ENCODE data around the gene LOXL1.
A peak's percentile ranks its signal among the peaks of the same experiment; 100 is the strongest.
"Not testable (repeated sequence)": the region's sequence is repeated elsewhere in the genome, so short reads cannot be mapped to it uniquely, and the experiment has no call there.

Gene LOXL1

DNA sequence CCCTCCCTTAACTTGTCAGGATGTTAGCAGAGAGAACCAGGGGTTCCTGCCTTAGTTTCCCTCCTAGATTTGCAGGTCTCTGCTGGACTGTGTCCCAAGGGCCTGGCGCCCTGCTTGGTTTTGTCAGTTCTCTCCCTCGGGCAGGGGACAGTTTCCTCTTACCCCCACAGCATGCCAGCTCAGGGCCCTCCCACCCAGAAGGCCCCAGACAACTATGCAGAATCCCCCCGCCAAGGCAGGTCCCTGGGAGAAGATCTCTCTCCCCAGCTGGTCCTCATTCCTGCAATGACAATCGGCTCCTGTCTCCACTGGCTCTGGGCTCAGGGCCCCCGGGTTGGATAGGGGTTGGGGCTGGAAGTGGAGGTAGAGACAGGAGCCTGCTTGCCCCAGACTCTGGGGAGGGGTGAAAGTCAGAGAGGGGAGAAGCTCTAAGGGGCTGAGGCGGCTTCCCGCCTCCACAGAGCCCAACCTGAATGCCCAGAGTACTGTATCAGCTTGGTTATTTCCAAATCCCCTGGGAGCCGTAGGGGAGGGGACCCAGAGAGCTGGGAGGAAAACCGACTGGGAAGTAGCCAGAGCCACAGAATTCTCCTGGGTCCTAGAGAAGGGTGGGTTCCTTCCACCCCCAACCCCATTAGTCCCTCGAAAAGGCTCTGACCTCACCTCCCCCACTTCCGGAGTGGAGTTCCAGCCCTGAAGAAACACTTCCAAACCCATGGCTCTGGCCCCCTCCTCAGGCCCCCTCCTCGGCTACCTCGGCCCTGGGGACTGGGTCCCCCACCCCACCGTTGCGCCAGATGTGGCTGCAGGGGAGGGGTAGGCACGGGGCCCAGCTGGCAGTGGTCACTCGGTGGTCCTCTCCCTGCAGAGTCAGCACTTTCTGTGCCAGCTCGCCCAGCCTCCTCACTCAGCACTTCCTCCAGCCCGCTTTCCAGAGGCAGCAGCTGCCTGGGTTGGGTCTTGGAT is 3.8 kb upstream of the LOXL1 start:
- DNase-seq: no peak

DNA sequence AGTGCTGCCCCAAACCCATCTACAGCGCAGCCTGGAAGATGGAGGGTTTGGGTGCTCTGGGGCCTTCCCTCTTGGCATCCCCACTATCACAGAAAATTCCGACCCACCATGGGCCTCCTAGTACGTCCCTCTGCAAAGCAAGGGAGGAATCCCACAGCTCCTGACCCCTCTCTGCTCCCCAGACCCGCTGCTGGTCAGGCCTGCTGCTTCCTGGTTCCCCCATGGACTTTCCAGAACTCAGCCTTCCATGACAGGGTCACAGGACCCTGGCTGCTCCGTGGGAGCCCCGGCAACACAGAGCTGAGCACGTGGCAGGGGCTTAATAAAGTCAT is 3.1 kb upstream of the LOXL1 start:
- DNase-seq: no peak

DNA sequence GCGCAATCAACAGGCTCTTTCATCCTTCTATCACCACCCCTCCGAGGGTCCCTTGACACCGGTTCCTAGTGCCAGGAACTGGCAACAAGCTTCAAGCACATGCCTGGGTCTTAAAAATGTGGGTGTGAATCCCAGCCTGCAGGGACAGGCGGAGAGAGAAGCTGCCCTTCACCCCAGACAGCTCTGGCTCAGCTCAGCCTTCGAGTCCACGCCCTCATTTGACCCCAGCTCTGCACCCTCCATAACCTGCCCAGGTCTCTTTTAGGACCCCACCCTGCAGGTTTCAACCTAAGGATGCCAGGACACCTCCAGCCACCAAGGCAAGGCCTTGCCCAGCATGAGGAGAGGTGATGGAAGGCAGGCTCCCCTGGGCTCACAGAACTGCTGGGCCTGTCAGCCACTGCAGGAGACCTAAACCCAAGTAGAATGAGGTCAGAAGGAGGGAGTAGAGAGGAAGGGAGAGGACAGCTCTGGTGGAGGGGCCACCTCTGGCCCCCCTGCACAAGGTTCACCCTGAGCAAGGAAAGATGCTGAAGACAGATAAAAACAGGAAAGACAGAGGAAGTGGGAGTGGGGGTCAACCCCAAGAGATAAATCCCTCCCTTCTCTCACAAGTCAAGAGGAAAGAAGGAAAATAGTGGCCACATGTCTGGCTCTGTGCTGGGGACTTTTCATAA is 2.6 kb upstream of the LOXL1 start:
- DNase-seq: no peak

DNA sequence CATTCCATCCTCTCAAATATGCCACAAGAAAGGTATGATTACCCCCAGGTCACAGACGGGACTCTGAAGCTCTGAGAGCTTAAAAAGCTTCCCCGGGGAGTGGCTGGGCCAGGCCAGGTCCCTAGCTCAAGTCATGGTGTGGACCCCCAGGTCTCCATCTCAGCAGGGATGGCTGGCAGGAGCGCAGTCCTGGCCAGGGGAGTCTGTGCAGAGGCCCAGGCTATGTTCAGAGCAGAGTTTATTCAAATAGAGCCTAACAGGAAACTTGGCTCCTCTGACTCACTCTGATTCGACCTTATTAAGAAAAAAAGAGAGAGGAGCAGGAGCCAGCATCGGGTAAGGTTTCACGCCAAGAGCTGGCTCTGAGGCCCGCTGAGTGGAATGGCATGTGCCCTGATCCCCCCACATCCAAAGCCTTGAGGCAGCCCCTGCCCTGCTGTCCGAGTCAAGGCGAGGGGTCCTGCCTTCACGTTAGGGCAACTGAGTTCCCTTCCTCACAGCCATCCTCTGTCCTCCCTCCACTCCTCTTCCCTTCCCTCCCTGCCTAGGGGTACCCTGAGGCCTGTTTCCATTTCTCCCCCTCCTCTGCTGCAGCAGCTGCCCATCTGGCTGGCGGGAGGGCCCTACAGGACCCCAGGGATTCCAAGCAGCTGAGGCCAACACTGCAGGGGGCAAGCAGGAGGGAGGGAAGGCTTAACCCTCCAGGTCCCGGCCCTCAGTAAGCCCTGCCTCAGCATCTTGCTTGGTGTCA is 1.9 kb upstream of the LOXL1 start:
- peak; percentile 86 for DNase-seq

DNA sequence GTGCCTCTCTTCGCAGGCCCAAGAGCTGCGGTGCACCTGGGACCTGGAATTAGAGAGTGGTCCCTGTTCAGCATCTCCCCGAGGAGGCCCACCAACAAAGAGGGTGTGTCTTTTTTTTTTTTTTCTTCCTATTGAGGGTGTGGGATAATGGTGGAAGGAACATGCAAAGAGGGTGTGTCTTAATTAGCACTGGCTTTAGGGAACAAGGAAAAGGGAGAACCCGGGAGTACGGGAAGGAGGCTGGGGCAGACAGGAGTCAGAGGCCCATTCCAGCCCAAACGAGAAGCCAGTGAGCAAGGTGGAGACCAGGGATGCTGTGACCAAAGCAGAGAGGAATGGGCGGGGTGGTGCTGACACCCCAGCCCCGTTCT is 429 bp upstream of the LOXL1 start:
- no peak for DNase-seq

DNA sequence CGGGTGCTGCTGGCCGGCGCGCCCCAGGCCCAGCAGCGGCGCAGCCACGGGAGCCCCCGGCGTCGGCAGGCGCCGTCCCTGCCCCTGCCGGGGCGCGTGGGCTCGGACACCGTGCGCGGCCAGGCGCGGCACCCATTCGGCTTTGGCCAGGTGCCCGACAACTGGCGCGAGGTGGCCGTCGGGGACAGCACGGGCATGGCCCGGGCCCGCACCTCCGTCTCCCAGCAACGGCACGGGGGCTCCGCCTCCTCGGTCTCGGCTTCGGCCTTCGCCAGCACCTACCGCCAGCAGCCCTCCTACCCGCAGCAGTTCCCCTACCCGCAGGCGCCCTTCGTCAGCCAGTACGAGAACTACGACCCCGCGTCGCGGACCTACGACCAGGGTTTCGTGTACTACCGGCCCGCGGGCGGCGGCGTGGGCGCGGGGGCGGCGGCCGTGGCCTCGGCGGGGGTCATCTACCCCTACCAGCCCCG is 777 bp downstream of the LOXL1 start:
- no peak for DNase-seq

DNA sequence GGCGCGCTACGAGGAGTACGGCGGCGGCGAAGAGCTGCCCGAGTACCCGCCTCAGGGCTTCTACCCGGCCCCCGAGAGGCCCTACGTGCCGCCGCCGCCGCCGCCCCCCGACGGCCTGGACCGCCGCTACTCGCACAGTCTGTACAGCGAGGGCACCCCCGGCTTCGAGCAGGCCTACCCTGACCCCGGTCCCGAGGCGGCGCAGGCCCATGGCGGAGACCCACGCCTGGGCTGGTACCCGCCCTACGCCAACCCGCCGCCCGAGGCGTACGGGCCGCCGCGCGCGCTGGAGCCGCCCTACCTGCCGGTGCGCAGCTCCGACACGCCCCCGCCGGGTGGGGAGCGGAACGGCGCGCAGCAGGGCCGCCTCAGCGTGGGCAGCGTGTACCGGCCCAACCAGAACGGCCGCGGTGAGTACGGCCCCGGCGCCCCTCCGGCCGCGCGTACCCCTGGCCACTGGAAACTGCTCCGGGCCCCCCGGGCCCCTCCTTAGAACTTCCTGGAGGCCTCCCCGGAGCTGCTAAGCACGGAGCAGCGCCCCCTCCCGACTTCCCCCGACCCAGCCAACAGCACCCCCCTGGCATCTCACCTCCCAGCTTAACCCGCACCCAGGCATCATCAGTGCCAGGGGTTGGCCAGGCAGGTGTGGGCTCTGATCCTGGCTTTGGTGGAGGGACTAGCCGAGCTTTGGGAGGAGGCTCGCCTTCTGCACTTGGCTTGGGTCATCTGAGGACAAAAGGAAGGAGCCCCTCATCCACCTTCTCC is 1.4 kb downstream of the LOXL1 start:
- DNase-seq: peak; percentile 26

DNA sequence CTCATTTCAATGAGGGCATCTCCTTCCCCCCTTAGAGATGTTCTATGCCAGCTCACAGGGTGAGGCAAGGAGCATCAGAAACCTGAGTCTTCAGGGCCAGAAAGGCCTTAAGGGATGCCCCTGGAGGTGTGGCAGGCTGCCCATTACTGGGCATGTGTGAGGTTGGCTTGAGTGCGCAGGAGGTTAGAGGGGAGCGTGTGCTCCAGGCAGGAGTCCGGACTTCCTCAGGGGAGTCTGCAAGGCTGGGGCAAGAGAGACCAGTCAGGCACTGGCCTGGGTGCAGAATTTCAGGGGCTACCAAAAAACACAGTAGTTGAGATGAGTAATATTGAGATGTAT is 1.9 kb downstream of the LOXL1 start:
- DNase-seq: no peak

DNA sequence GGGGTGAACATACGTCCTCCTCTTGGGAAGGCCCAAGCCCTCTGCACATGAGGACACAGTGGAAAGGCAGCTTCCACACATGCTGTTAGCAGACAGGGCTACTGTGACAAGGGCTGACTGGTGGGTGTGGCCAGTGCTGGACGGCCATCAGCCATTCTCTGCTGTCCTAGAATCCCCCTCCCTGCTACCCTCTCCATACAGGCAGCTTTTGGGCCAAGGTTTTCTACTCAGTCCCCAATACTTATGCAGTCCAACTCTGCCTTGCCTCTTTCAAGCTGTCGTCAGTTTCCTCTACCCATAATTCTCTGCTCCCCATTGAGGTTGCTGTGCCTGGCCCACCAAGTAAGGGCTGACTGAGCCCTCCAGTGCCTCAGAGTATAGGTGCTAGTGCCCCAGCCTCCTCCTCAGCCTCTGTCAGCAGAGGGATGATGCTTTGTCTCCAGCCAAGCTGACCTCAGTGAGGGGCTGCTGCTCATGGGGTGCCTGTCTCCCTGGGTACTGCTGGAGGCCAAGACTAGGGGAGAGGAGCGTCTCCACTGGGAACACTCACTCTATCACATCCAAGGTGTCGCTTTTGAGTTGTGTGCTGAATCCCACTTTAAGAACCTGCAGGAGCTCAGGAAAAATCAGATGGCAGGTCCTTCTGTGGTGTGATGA is 2.8 kb downstream of the LOXL1 start:
- no peak for DNase-seq

DNA sequence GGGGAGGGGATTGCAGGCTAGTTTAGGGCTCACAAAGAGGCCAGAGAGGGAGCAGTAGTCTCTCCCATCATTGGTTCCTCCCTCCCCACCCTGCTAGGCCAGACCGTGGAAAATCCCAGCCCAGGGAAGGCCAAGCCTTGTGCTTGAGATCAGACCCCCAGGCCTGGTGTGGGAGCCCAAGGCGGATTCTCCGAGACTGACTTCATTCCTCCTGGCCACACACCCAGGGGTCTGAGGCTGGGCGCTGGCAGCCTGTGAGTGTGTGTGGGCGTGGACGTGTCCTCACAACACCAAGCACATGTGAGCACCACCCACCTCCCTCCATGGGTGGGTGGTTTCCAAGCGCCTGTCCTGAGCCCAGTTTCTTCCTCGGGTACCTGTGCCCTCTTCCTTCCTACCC is 4.1 kb downstream of the LOXL1 start:
- DNase-seq: no peak

DNA sequence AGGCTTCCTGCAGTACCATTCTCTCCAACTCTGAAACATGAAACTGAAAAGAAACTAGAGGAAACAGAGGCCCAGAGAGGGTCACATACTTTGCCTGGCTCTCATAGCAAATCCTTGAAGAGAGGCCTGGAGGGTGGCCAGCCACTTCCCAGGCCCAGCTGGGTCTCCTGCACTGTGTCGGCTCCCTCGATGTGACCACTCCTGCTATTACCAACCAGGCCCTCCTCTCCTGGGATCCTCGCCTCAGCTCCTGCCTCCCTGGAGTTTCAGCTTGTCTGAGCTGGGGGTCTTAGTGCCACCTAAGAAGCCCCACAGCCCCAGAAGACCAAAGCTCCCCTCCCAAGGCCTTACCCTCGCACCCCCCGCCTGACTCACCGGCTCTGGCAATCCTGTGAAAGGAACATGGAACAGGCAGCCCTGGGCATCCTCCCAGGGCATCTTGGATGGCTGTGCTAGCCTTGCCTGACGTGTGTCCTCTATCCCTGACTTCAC is 4.6 kb downstream of the LOXL1 start:
- DNase-seq: peak; percentile 12

DNA sequence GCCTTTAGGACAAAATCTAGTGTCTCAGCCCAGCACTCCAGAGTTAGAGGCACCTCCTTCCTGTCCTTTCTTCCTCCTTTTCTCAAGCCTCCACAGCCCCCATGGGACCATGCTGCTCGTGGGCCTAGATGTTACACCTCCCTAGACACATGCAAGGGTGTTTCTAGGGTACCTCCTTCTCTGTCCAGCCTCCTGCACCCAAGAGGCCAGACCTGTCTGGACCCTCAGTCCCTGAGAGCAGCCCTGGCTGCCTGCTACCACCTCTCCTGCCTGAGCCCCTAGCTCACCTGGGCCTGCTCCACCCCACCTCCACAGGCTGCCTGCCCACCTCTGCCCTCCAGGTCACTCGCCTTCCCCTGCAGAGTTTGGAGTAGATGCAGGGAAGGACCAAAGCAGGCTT is 5.2 kb downstream of the LOXL1 start:
- DNase-seq: no peak

DNA sequence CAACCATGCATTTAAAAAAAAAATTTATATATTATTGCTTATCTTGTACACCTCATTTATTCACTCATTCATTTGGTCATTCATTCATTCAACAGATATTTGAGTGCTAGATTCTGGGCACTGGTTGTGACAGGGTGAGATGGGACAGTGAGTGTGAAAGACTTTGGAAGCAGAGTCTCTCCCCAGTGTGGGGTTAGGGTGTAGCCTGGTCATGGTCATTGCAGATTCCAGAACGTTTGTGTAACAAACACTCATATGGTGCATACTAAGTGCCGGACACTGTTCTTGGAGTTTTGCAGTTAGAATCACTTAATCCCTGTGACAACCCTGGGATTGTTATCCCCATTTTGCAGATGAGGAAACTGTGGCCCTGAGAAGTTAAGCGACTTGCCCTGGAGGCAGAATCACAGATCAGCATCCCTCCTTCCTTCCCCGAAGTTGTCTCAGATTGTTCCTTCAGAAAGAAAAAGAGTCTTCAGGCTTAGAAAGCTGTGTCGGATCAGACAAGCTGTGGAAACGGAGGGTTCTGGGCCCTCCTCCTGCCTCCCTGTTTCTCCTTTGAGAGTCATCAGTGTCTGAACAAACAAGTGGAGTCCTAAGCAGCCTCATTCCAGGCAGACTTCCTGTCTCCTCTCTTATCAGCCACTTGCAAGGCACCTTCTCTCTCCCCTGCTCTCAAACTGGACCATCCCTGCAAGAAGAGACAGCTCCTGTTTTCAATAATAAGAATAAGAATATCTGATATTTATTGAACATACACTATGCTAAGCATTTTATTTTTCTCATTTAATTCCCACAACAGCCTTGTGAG is 6.3 kb downstream of the LOXL1 start:
- DNase-seq: no peak

DNA sequence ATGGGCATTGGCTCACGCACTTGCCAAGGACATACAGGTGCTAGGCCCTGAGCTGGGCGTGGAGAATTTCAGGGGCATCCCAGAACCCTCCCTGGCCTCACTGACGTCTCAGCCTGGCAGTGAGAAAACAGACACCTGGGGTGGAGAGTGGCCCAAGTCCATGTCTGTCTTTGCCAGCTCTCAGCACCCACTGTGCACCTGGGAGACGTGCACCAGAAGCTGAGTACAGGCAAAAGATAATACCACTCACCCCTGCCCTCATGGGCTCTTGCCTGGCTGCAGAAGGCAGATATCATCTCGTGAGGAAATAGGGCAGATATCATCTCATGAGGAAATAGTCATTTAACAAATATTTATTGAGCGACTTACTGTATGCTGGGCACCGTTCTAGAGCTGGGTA is 8.0 kb downstream of the LOXL1 start:
- no peak for DNase-seq

DNA sequence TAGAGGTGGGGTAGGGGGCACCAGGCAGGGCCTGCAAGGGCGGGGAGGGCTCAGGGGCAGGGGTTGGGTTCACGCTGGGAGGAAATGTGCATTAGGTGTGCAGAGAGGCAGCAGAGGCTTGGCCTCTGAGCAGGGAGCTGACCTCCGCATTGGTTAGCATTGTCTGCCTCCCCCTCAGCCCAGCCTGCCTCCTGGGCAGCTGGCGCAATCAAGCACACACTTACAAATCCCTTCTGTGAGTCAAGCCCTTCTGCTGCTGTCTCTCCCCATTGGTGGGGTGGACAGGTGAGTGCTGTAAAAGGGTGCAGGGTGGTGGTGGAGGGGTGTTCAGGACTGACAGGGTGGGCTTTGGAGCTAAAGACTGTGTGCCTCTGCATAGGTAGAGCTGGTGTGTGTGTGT is 9.3 kb downstream of the LOXL1 start:
- no peak for DNase-seq

DNA sequence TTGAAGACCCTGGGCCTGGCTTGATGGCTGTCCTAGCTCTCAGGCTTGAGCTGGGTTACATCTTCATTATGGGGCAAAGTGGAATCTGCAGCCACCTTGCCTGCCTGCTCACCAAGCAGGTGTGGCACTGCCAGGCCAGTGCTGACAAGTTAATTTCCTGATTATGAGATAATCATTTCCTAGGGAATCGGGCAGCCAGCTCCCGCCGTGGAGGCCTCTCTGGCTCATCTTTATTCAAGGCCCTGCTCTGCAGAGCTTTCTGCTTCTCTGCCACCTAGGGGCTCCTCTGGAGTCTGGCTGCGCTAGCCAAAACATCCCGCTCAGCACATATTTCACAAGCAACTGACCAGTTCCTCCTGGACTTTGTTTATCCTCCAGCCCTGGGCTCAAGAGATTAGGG is 9.9 kb downstream of the LOXL1 start:
- no peak for DNase-seq

DNA sequence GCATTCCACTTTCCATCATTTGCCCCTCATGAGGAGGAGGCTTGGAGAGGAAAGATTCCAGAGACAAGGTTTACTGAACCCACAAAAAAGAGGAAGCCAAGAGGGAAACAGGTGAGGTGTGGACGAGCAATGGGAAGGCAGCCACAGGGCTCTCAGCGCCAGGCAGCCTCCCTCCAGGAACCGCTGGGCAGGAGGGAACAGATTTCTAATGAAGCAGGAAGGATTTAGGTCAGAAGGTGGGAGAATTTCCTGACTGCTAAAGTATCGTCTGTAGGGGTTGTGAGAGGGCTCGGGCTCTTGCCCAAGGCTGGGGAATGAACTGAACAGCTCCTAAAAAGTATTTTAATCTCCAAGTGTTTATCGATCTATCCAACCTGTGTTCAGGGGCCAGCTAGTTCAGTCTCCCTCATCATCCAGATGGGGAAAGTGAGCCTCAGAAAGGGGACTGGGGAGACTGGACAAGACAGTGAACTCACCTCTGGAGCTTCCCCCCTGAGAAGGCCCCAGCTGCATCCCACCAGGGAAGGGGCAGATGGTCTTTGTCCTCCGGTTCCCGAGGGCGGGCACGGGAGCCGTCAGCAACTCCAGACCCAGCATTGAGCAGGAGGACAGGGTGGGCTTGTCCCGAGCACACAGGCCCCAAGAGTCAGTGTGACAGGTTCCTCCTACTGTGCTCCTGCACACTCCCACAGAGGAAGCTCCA is 10.5 kb downstream of the LOXL1 start:
- DNase-seq: no peak

DNA sequence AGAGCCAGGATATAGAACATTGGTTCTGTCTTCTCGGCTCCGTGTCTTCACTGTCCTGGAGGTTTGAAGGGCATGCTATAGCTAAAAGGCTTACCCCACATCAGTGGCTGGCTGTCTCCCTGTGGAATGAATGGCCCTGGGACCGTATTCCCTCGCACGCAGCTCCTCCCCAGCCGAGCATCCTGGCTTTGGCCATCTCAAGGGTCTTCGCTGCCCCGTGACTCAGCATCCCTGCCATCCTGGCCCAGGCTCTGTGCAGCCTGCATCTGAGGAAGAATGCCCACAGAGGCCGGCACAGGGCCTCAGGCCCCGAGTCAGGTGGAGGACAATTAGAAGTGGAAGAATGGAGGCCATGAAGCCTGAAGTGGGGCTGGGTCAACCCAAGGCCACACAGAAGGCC is 11.0 kb downstream of the LOXL1 start:
- no peak for DNase-seq

DNA sequence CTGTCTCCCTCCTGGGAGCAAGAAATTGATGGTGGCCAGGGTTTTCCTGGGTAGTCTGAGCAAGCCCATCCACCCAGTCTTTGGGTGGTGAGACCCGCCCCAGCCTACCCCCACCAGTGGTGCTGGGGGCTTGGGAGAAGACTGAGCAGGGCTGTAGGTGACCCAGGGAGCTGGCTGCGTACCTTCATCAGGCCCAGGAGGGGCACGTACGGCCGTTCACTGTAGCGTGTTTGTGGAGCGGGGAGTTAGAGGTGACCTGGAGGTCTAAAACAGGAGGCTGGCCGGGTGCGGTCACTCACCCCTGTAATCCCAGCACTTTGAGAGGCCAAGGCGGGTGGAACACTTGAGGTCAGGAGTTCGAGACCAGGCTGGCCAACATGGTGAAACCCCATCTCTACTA is 11.5 kb downstream of the LOXL1 start:
- no peak for DNase-seq

DNA sequence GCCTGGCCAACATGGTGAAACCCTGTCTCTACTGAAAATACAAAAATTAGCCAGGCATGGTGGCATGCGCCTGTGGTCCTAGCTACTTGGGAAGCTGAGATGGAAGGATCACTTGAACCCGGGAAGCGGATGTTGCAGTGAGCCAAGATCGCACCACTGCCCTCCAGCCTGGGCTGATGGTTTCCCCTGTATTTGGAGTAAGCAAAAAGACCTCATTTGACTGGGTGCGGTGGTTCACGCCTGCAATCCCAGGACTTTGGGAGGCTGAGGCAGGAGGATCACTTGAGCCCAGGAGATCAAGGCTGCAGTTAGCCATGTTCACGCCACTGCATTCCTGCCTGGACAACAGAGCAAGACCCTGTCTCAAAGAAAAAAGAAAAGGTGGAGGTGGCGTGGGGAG is 12.3 kb downstream of the LOXL1 start:
- not testable (repeated sequence) for DNase-seq

DNA sequence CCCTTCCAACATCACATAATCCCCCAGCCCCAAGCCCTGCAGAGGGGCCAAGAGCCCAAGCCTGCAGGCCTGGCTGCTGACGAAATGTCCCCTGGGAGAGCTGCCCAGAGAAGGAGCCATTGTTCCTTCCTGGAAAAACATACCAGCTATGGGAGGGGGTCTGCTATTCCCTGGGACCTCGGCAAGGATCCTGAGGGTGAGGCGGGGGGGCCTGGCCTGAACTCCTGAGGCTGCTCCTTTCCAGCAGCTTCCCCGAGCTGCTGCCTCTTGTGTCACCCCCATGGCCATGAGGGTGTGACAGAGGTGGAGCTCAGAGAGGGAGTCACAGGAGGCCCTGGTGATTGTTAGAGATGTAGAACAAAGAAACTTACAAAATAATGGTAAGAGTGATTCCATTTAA is 12.9 kb downstream of the LOXL1 start:
- no peak for DNase-seq

Data from HCEC 1CT (cell line).